OCI-LY3 (cell line): ENCODE results near the gene TMEM88.
A peak's percentile ranks its signal among the peaks of the same experiment; 100 is the strongest.

Experiments used
- H2AFZ ChIP-seq: fragments of 200-600, 300-600 bp; shearing (Covaris generic); 2 replicates; pipeline ENCODE4 v1.6.0; 2014; ENCODE audit warnings: antibody characterized with exemption, low read depth, low read length
- H3K27ac ChIP-seq: fragments of 200-600, 300-600 bp; sonication (generic); 2 replicates; pipeline ENCODE4 v1.5.1; 2014; ENCODE audit warnings: mild to moderate bottlenecking, low read length, moderate library complexity, mixed read lengths
- H3K27me3 ChIP-seq: fragments of 200-600, 300-600 bp; sonication (generic); 2 replicates; pipeline ENCODE4 v1.6.1; 2014; ENCODE audit warnings: low read depth, low read length, mixed read lengths
- H3K36me3 ChIP-seq: fragments of 200-600, 300-600 bp; sonication (generic); replicated peaks from 2 replicates; pipeline ENCODE3; 2014; ENCODE audit warnings: low read depth, low read length, mixed read lengths
- H3K4me1 ChIP-seq: fragments of 300-600, 200-600 bp; sonication (generic); 2 replicates; pipeline ENCODE4 v1.6.1; 2014; ENCODE audit warnings: low read length, mixed read lengths
- H3K4me2 ChIP-seq: fragments of 200-600, 300-600 bp; sonication (generic); 2 replicates; pipeline ENCODE4 v1.6.1; 2014; ENCODE audit warnings: low read length, mixed read lengths
- H3K4me3 ChIP-seq: fragments of 300-600, 200-600 bp; sonication (generic); 2 replicates; pipeline ENCODE4 v1.5.1; 2014; ENCODE audit warnings: antibody characterized with exemption, mild to moderate bottlenecking, low read length, moderate library complexity
- H3K79me2 ChIP-seq: fragments of 300-600, 200-600 bp; shearing (Covaris generic); 2 replicates; pipeline ENCODE4 v1.6.1; 2014; ENCODE audit warnings: mild to moderate bottlenecking, low read length, mixed read lengths
- H3K9ac ChIP-seq: fragments of 300-600, 200-600 bp; shearing (Covaris generic); 2 replicates; pipeline ENCODE4 v1.6.0; 2014; ENCODE audit warnings: mild to moderate bottlenecking, low read length, moderate library complexity
- H3K9me3 ChIP-seq: fragments of 200-600, 300-600 bp; shearing (Covaris generic); 2 replicates; pipeline ENCODE4 v1.6.1; 2014; ENCODE audit warnings: low read length, mixed read lengths; ENCODE audit not compliant: insufficient read depth
- H4K20me1 ChIP-seq: fragments of 200-600, 300-600 bp; sonication (generic); 2 replicates; pipeline ENCODE4 v1.6.1; 2016; ENCODE audit warnings: low read length, mixed read lengths; ENCODE audit not compliant: insufficient read depth
- EZH2phosphoT487 ChIP-seq: fragments of 200-600 bp; shearing (Covaris generic); IDR thresholded peaks from 2 replicates; pipeline ENCODE4 v1.6.1; 2018; ENCODE audit warnings: antibody characterized with exemption, mixed run types, low read depth
- TF ChIP-seq, protein P1 (sequence below): fragments of 200-600, 300-600 bp; sonication (generic); IDR thresholded peaks from 2 replicates; pipeline ENCODE4 v1.5.1; 2014; ENCODE audit warnings: antibody characterized with exemption, low read length, low read depth

The TMEM88 gene

GRCh38 chr17:7836596-7837407 is 18.1 kb upstream of the TMEM88 start:
- Histone ChIP-seq H3K4me2 (peak overlapping the region; percentile 96), H3K9ac (peak overlapping the region; percentile 96), H3K36me3 (no peaks in the 10 kb centered on the region), H4K20me1 (peaks cover 23% of the 10 kb centered on the region), H3K4me3 (peak overlapping the region; percentile 97), H3K4me1 (peaks cover 46% of the 10 kb centered on the region), H3K79me2 (peaks cover 53% of the 10 kb centered on the region), H3K27ac (peak overlapping the region; percentile 90), H3K9me3 (no peaks in the 10 kb centered on the region), H3K27me3 (no peaks in the 10 kb centered on the region), H2AFZ (no peak overlapping the region)
- TF ChIP-seq, protein P1, sequence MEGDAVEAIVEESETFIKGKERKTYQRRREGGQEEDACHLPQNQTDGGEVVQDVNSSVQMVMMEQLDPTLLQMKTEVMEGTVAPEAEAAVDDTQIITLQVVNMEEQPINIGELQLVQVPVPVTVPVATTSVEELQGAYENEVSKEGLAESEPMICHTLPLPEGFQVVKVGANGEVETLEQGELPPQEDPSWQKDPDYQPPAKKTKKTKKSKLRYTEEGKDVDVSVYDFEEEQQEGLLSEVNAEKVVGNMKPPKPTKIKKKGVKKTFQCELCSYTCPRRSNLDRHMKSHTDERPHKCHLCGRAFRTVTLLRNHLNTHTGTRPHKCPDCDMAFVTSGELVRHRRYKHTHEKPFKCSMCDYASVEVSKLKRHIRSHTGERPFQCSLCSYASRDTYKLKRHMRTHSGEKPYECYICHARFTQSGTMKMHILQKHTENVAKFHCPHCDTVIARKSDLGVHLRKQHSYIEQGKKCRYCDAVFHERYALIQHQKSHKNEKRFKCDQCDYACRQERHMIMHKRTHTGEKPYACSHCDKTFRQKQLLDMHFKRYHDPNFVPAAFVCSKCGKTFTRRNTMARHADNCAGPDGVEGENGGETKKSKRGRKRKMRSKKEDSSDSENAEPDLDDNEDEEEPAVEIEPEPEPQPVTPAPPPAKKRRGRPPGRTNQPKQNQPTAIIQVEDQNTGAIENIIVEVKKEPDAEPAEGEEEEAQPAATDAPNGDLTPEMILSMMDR = no peak
- TF ChIP-seq EZH2phosphoT487 = no peak

DNA sequence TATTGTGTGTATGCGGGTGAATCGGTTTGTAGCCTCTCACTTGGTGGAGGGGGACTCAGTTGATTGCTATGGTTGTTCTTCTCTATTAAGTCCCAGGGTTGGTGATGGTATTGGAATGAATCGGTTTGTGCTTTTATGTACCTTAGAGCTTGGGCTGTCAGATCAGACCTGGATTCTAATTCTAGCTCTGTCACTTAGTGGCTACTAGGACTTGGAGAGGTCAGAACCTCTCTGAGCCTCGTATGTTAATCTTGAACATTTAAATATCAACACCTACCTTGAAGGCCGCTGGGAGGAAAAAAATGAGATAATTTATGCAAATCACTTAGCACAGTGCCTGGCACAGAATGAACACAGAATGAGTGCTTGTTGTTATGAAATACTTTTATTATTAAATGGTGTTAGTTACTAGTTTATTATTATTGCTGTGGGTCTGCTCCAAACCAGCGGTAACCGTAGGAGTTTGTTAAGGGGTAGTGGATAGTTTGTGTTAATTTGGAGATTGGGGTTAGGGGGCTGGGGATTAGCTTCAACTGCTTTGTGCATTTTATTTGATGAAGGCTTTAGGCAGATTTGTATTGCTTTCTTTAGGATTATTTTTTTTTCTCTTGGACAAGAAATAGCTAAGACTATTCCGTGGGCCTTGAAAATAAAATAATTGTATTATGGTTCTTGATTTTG is 17.3 kb upstream of the TMEM88 start:
- TF ChIP-seq EZH2phosphoT487 = no peak
- TF ChIP-seq, protein P1 = no peak
- peak overlapping the region; percentile 97 for H3K4me3 ChIP-seq

DNA sequence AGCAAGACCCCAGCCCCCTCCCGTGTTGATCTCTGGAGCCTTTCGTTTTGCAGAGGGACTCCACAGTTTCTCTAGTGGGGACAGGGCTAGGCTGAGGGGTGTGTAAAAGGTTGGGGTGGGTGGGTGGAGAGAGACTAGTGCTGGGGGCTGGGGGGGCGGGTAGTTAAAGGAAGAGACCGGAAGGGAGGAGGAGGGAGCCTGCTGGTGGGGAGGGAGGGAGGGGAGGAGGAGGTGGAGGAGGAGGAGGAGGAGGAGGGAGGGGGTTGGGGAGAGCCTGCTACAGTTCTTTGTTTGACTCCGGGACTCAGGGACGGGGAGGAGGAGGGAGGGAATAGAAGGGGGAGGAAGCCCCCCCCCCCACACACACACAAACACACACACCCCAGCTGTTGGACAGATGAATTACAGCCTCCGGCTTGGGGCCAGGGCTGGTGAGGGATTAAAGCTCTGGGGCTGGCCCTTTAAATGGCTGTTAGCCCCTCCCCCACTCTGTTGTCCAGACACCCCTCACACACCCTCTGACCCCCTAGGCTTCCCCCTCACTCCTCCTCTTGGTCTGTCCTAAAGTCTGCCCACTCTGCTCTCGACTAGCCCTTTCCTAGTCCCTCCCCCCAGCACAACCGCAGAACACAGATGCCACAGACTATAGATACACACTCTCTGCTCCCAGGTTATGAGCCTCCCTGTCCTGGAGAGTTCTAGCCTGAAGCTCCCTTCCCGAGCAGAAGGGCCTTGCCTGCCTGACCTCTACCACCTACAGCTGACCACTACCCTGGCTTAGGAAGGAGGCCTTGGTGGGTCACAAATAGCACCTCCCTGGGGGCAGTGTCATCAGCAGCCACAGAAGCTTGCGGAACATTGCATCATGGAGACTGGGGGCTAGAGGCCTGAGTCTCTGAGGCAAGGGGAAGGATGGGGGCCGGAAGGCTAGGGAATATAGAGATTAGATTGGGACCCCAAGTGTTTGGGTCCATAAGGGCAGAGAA is 16.5 kb upstream of the TMEM88 start:
- Histone ChIP-seq H3K27ac (peak overlapping the region; percentile 90), H3K4me2 (peak overlapping the region; percentile 96), H3K4me3 (peak overlapping the region; percentile 97), H3K9me3 (no peaks in the 10 kb centered on the region), H3K27me3 (no peaks in the 10 kb centered on the region), H2AFZ (no peak overlapping the region), H4K20me1 (peaks cover 23% of the 10 kb centered on the region), H3K9ac (peak overlapping the region; percentile 96), H3K4me1 (peaks cover 41% of the 10 kb centered on the region), H3K79me2 (peaks cover 65% of the 10 kb centered on the region), H3K36me3 (no peaks in the 10 kb centered on the region)
- no peak for TF ChIP-seq EZH2phosphoT487
- TF ChIP-seq, protein P1 = no peak

More for the DNA sequence above, 17.3 kb upstream of the TMEM88 start:
- no peaks in the 10 kb centered on the region for H3K9me3 ChIP-seq
- peaks cover 46% of the 10 kb centered on the region for H3K4me1 ChIP-seq
- H3K9ac ChIP-seq = peak overlapping the region; percentile 96
- peaks cover 57% of the 10 kb centered on the region for H3K79me2 ChIP-seq
- H4K20me1 ChIP-seq = peaks cover 23% of the 10 kb centered on the region
- H2AFZ ChIP-seq = no peak overlapping the region
- peak overlapping the region; percentile 96 for H3K4me2 ChIP-seq
- H3K27me3 ChIP-seq = no peaks in the 10 kb centered on the region
- H3K27ac ChIP-seq = peak overlapping the region; percentile 90
- no peaks in the 10 kb centered on the region for H3K36me3 ChIP-seq
